GM18511 (cell line): Measurements from ENCODE around the gene DNLZ.

Experiments used
- ATAC-seq: cut with Tn5 transposase; IDR thresholded peaks from one replicate; pipeline ENCODE4 v1.9.1; 2021; ENCODE audit warnings: mild to moderate bottlenecking, moderate library complexity; ENCODE audit not compliant: unreplicated experiment

Gene DNLZ

GRCh38 chr9:136345281-136346156 is 18.0 kb downstream of the DNLZ start:
- ATAC-seq: no peak

GRCh38 chr9:136344544-136345280 is 18.8 kb downstream of the DNLZ start:
- ATAC-seq: no peak

- ATAC-seq: no peak
Observed at GRCh38 chr9:136343884-136344269, 19.7 kb downstream of the DNLZ start.

GRCh38 chr9:136343121-136343883 is 20.2 kb downstream of the DNLZ start:
- ATAC-seq: no peak

GRCh38 chr9:136342181-136343120 is 21.1 kb downstream of the DNLZ start:
- ATAC-seq: no peak

GRCh38 chr9:136341769-136342168 is 21.8 kb downstream of the DNLZ start:
- ATAC-seq: no peak

GRCh38 chr9:136341042-136341655 is 22.4 kb downstream of the DNLZ start:
- ATAC-seq: no peak

- ATAC-seq: no peak
Observed at GRCh38 chr9:136340356-136341041, 23.0 kb downstream of the DNLZ start.

GRCh38 chr9:136339958-136340310 is 23.6 kb downstream of the DNLZ start:
- ATAC-seq: no peak

GRCh38 chr9:136339173-136339957 is 24.2 kb downstream of the DNLZ start:
- no peak for ATAC-seq

GRCh38 chr9:136338511-136338910 is 25.0 kb downstream of the DNLZ start:
- no peak for ATAC-seq

GRCh38 chr9:136337416-136338395 is 25.8 kb downstream of the DNLZ start:
- ATAC-seq: no peak

GRCh38 chr9:136336881-136337280 is 26.7 kb downstream of the DNLZ start:
- ATAC-seq: no peak

GRCh38 chr9:136336156-136336870 is 27.2 kb downstream of the DNLZ start:
- no peak for ATAC-seq

GRCh38 chr9:136335296-136336155 is 28.0 kb downstream of the DNLZ start:
- no peak for ATAC-seq

- ATAC-seq: no peak
Observed at GRCh38 chr9:136334541-136334940, 29.0 kb downstream of the DNLZ start.
